DOHH2 (cell line): ENCODE measurements around the gene B4GALT3.

Experiments used
- H3F3A ChIP-seq: fragments of 200-600 bp; sonication (generic), shearing (Covaris generic); 2 replicates; pipeline ENCODE4 v1.6.0; 2016; ENCODE audit warnings: antibody characterized with exemption, mild to moderate bottlenecking; ENCODE audit not compliant: control insufficient read depth, insufficient read depth
- H3K27ac ChIP-seq: fragments of 200-600 bp; sonication (generic); 2 replicates; pipeline ENCODE4 v1.5.1; 2014; ENCODE audit warnings: low read depth, mild to moderate bottlenecking, low read length, moderate library complexity
- H3K27me3 ChIP-seq: fragments of 200-600 bp; sonication (generic); 2 replicates; pipeline ENCODE4 v1.6.1; 2014; ENCODE audit warnings: mild to moderate bottlenecking, low read length, mixed read lengths; ENCODE audit not compliant: control insufficient read depth
- H3K36me3 ChIP-seq: fragments of 200-600 bp; sonication (generic); 2 replicates; pipeline ENCODE4 v1.6.1; 2014; ENCODE audit warnings: mild to moderate bottlenecking, low read length, moderate library complexity, mixed read lengths; ENCODE audit not compliant: control insufficient read depth
- H3K4me1 ChIP-seq: fragments of 200-600 bp; sonication (generic); 2 replicates; pipeline ENCODE4 v1.6.1; 2014; ENCODE audit warnings: mild to moderate bottlenecking, low read length, mixed read lengths; ENCODE audit not compliant: control insufficient read depth
- H3K4me2 ChIP-seq: fragments of 200-600 bp; sonication (generic); 2 replicates; pipeline ENCODE4 v1.6.0; 2014; ENCODE audit warnings: mild to moderate bottlenecking, low read length, moderate library complexity
- H3K4me3 ChIP-seq: fragments of 200-600 bp; sonication (generic); 2 replicates; pipeline ENCODE4 v1.5.1; 2014; ENCODE audit warnings: mild to moderate bottlenecking, low read length, mixed read lengths
- H3K79me2 ChIP-seq: fragments of 200-600 bp; sonication (generic); 2 replicates; pipeline ENCODE4 v1.6.1; 2014; ENCODE audit warnings: mild to moderate bottlenecking, low read length, mixed read lengths; ENCODE audit not compliant: control insufficient read depth
- H3K9me2 ChIP-seq: fragments of 200-600 bp; sonication (generic); replicated peaks from 2 replicates; pipeline ENCODE4 v1.6.1; 2014; ENCODE audit warnings: mild to moderate bottlenecking, low read length, mixed read lengths; ENCODE audit not compliant: control insufficient read depth
- H3K9me3 ChIP-seq: fragments of 200-600 bp; sonication (generic); 2 replicates; pipeline ENCODE4 v1.6.1; 2014; ENCODE audit warnings: antibody characterized with exemption, low read length, mixed read lengths; ENCODE audit not compliant: control insufficient read depth, insufficient read depth
- H4K20me1 ChIP-seq: fragments of 200-600 bp; sonication (generic); 2 replicates; pipeline ENCODE4 v1.6.0; 2014; ENCODE audit warnings: low read depth, mild to moderate bottlenecking, antibody characterized with exemption, low read length, moderate library complexity; ENCODE audit not compliant: control insufficient read depth, insufficient read depth
- EZH2phosphoT487 ChIP-seq: fragments of 200-600 bp; sonication (generic); IDR thresholded peaks from 2 replicates; pipeline ENCODE4 v1.6.1; 2017; ENCODE audit warnings: borderline replicate concordance, mild to moderate bottlenecking, antibody characterized with exemption, low read length, moderate library complexity, mixed read lengths
- TF ChIP-seq, protein P1 (sequence below): fragments of 200-600 bp; sonication (generic); IDR thresholded peaks from one replicate; pipeline ENCODE4 v1.5.1; 2014; ENCODE audit warnings: antibody characterized with exemption, mild to moderate bottlenecking, low read depth, low read length; ENCODE audit not compliant: poor library complexity, severe bottlenecking

The B4GALT3 gene

DNA sequence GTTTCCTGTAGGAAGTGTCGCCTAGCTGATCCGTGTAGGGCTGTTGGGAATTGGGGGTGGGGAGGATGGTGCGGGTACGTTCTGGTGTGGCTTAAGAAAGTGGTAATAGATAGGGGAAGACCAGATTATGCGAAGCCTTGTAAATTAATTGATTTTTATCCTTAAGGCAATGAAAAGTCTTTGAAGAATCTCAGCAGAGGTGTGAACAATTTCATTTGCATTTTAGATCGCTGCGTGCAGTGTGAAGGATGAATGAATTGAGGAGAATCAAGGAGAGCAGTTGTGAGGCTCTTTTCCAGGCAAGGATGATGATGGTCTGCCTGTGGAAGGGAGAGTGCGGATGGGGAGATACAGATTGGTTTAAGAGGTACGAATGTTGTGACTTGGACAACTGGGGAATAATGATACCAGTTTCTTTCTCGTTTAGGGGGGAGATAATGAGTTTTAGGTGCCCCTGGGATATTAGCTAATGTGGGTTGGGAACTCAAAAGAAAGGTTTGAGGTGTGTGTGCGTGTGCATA is 44.0 kb downstream of the B4GALT3 start:
- H4K20me1 ChIP-seq, result no peaks in the 10 kb centered on the region
- H3K4me2 ChIP-seq, result peak overlapping the region; percentile 78
- H3K4me3 ChIP-seq, result peak overlapping the region; percentile 85
- no peak for TF ChIP-seq EZH2phosphoT487
- TF ChIP-seq, protein P1, sequence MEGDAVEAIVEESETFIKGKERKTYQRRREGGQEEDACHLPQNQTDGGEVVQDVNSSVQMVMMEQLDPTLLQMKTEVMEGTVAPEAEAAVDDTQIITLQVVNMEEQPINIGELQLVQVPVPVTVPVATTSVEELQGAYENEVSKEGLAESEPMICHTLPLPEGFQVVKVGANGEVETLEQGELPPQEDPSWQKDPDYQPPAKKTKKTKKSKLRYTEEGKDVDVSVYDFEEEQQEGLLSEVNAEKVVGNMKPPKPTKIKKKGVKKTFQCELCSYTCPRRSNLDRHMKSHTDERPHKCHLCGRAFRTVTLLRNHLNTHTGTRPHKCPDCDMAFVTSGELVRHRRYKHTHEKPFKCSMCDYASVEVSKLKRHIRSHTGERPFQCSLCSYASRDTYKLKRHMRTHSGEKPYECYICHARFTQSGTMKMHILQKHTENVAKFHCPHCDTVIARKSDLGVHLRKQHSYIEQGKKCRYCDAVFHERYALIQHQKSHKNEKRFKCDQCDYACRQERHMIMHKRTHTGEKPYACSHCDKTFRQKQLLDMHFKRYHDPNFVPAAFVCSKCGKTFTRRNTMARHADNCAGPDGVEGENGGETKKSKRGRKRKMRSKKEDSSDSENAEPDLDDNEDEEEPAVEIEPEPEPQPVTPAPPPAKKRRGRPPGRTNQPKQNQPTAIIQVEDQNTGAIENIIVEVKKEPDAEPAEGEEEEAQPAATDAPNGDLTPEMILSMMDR, result no peak
- H3K9me3 ChIP-seq, result no peaks in the 10 kb centered on the region
- H3F3A ChIP-seq, result peaks cover 3% of the 10 kb centered on the region; the same call in 1 of the 2 replicates
- H3K79me2 ChIP-seq, result peaks cover 49% of the 10 kb centered on the region
- H3K27me3 ChIP-seq, result no peaks in the 10 kb centered on the region
- H3K36me3 ChIP-seq, result peaks cover 30% of the 10 kb centered on the region
- peaks cover 23% of the 10 kb centered on the region for H3K4me1 ChIP-seq
- H3K27ac ChIP-seq, result peak overlapping the region; percentile 50
- H3K9me2 ChIP-seq, result no peaks in the 10 kb centered on the region

DNA sequence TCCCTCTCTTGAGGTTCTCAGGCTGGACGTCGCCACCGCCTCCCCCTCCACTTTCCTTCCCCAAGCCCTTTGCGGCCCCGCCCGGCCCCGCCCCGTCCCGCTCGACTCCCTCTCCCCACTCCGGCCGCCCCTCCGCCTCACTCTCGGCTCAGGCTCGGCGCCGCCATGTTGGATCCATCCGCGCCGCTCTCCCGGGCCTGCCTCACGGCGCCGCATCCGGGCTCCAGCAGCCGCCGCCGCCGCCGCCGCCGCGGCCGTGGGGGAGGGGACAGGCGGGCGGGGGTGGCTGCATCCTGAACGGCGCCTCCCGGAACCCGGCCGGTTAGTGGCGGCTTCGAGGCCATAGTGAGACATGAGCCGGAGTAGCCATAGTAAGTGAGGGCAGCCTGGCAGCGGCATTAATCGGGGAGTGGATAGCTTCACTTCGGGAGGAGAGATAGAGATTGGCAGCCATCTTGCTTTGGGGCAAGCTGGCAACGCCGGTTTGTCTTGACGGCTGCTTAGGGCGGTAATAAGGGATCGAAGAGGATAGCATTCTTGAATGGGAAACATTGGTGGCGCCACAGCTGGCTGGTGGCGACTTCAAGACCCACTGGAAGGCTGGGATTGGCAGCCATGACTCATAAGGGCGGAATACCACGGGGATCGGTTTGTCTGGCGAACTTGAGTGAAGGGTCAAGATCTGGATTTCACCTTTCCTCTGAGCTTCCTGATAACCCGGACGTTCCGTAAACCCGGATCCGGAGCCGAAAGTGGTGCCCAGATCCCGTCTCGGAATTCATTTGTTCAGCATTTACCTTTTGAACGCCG is 44.7 kb downstream of the B4GALT3 start, which contains the start of gene DEDD:
Gene DEDD (minus strand): TSS at position 258 of the 810 bp plus-strand sequence. CDS start 8,205 bp downstream, outside the sequence.
- no peaks in the 10 kb centered on the region for H3K9me3 ChIP-seq
- H3K27ac ChIP-seq, result peak within 1 kb of the TSS; percentile 50
- peak within 1 kb of the TSS; percentile 85 for H3K4me3 ChIP-seq
- H3F3A ChIP-seq, result peaks cover 2% of the 10 kb centered on the region; the same call in 1 of the 2 replicates
- no peaks in the 10 kb centered on the region for H3K9me2 ChIP-seq
- H3K36me3 ChIP-seq, result peaks cover 36% of the 10 kb centered on the region
- peaks cover 52% of the 10 kb centered on the region for H3K79me2 ChIP-seq
- peaks cover 23% of the 10 kb centered on the region for H3K4me1 ChIP-seq
- no peaks in the 10 kb centered on the region for H4K20me1 ChIP-seq
- no peaks in the 10 kb centered on the region for H3K27me3 ChIP-seq
- no peak for TF ChIP-seq EZH2phosphoT487
- TF ChIP-seq, protein P1, result peak; percentile 31
- peak within 1 kb of the TSS; percentile 78 for H3K4me2 ChIP-seq

DNA sequence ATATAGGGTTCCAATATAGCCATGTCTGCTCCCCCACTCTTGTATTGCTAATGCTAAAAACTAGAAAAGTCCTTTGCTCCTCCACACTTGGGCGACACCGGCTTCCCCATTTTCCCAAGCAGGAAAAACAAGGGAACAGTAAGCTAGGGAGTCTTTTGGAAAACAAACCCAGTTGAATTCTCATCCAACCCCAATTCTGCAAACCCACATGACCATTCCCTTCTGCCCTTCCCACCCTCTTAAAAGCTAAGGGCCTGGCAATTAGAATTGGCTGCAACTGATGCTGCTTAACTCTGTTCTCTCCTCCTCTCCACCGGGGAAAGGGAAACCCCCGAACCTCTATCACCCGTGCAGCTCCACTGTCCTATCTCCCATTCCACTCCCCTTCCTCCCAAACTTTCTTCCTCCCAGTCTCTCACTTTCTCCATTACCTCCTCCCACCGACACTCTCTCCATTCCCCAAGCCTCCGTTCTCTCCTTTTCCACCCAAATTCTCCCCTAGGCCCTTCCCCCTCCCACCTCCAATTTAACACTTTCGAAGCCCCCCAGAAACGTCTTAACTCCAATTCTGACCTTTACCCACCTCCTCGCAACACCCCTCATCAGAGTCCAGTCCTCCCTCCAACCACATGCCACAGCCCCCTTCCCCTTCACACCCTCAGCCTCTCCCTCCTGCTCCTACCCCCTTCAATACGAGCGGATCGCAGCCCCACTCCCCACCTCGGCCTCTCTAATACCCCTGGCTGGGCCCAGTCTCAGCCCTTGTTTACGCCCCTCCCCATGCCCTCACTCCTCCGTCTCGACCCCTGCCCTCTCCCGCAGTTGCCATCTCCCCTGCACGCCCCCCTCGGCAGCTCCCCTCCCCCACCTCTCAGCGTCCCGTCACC is 45.5 kb downstream of the B4GALT3 start:
- Histone ChIP-seq H3K9me2 (no peaks in the 10 kb centered on the region), H3K9me3 (no peaks in the 10 kb centered on the region), H3K79me2 (peaks cover 56% of the 10 kb centered on the region), H3F3A (no peaks in the 10 kb centered on the region; the same call in 1 of the 2 replicates), H3K36me3 (peaks cover 45% of the 10 kb centered on the region), H4K20me1 (no peaks in the 10 kb centered on the region), H3K4me1 (peaks cover 23% of the 10 kb centered on the region), H3K27ac (peak overlapping the region; percentile 50), H3K27me3 (no peaks in the 10 kb centered on the region), H3K4me2 (peak overlapping the region; percentile 78), H3K4me3 (peak overlapping the region; percentile 85)
- no peak for TF ChIP-seq EZH2phosphoT487
- TF ChIP-seq, protein P1, result no peak
